HG02571 (cell line): ENCODE results near the gene SNX15.

Source experiments
- ATAC-seq: cut with Tn5 transposase; IDR thresholded peaks from one replicate; pipeline ENCODE4 v1.9.1; 2021; ENCODE audit warnings: mild to moderate bottlenecking, moderate library complexity; ENCODE audit not compliant: unreplicated experiment

Gene SNX15

GRCh38 chr11:65055538-65055937 lies 28.3 kb downstream of the SNX15 start:
- no peak for ATAC-seq

DNA sequence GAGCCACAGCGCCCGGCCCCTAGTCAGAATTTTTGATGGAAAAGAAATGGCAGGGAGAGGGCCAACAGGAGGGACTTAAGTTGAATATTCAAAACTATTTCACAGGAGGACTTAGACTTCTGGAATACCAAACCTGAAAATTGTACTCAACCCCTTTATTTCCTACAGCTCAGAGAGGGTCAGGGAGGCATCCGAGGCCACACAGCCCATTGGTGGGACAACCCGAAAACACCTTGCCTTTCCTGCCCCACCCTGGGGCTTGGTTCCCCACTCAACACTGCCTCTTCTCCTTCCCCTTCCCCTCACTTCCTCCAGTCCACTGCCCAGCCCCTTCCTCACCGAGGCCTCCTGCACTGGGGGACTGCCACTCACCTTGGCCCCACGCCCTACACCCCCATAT lies 29.8 kb downstream of the SNX15 start:
- no peak for ATAC-seq

- ATAC-seq = no peak
Measured at GRCh38 chr11:65057526-65057925, 30.3 kb downstream of the SNX15 start.

DNA sequence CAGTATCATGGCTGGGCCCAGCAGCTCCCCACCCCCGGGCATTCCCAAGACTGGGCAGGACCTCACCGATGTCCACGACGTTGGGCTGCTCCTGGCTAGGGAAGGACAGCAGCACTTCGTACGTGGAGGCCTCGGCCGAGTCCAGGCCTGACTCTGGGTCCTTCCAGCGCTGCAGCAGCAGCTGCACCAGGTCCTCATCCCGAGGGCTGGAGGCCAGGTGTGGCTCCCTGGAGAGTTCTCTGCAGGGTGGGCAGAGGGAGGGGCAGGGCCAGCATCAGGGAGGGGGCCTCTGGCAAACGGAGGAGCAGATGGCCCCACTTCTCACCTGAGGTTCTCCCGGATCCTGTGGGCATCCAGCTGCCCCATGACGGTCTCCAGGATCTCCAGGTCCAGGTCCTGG lies 30.8 kb downstream of the SNX15 start:
- no peak for ATAC-seq

- no peak for ATAC-seq
Measured at GRCh38 chr11:65058419-65059054, 31.3 kb downstream of the SNX15 start, which contains the start of gene NAALADL1. NAALADL1 (minus strand) TSS chr11:65058553; CDS start chr11:65058521, 32 bp downstream.

DNA sequence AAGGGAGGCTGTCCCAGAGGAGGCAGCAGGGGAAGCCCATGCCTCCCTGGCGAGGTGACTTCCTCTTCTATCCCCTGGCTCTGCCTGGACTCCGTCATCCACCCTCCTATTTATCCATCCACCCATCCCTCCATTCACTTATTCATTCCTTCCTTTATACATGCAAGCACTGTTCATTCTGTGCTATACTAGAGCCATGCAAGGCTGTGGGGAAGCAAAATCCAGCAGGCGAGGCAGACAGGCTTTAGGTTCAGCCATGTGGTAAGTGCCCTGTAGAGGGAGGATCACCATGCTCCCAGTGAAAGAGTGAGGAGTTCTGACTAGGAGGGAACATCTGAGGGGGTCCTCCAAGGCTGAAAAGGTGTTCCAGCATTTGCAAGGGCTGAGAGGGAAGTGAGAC lies 32.3 kb downstream of the SNX15 start:
- no peak for ATAC-seq

DNA sequence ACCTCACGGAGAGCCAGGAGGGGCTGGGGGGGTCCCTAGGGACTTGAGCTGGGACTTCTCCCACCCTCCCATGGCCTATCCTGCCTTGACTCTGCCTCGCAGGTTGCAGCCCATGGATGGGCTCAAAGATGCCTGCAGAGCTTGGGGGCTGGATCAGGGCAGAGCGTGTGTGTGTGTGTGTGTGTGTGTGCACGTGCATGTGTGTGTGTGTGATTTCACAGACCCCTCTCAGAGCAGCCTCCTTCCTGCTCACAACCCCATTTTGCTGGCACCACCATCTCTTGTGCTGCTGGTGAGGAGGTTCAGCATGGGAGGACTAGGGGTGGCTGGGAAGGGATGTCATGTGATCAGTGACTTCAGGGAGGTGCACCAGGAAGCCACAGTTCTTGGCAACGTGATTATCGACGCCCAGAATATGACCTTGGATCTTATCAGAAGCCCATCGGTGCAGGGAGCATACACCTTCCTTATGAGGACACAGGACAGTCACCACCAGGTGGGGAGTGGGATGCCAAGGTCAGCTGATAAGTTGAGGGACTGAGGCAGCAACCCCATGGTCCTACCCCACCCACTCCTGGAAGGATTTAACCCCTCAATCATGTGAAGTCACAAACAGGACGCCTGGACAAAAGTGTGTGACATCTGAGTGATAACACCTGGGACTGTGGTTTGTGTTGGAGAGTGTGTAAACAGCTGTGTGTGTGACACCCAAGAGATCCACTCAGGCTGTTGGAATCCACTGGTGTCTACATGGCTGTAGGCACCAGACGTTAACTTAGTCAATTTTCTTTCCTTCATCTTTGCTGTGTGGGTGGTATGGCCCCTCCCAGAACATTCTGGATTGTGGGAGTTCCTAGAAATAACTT lies 33.0 kb downstream of the SNX15 start:
- no peak for ATAC-seq

- no peak for ATAC-seq
Measured at GRCh38 chr11:65060913-65061408, 33.7 kb downstream of the SNX15 start.

- no peak for ATAC-seq
Measured at GRCh38 chr11:65063532-65063931, 36.3 kb downstream of the SNX15 start.

DNA sequence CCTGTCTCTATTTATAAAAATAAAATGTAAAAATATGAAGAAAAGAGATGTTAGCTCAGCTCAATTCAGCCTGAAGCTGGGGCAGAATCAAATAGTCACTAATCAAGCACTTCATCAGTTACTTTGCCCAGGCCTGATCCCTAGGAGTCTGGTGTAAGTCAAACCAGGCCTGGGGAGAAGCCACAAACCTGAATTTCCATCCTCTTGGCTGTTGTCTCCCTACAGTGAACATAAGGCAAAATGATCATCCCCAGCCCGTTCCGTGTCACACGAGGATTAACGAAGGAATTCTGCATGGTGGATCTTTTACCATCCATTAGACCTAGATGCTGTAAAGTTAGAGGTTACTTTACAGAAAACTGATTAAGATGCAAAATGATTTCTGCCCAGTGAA lies 37.6 kb downstream of the SNX15 start:
- no peak for ATAC-seq

GRCh38 chr11:65065851-65066250 lies 38.6 kb downstream of the SNX15 start:
- no peak for ATAC-seq

GRCh38 chr11:65066315-65066714 lies 39.1 kb downstream of the SNX15 start:
- ATAC-seq = no peak

DNA sequence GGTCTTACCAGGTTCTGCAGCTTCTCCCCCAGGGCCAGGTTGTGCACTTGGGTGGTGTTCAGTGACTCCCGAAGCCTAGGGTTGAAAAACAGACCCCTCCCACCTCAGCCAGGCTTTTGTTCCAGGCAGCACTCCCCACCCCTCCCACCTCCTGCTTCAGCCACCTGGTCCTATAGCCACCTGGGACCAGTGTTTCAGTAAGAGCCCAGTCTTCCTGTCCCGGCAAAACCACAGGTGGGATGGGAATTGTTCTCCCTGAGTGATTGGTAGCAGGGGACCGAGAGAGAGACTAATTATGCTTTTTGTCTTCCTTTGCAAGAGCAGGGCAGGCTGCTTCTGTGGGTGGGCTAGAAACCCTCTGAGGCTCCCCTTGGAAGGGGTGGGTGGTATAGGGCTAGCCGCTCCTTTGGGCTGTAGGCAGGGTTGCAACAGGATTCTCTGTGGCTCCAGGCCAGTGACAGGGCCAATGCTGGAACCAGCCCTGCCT lies 39.6 kb downstream of the SNX15 start:
- no peak for ATAC-seq

DNA sequence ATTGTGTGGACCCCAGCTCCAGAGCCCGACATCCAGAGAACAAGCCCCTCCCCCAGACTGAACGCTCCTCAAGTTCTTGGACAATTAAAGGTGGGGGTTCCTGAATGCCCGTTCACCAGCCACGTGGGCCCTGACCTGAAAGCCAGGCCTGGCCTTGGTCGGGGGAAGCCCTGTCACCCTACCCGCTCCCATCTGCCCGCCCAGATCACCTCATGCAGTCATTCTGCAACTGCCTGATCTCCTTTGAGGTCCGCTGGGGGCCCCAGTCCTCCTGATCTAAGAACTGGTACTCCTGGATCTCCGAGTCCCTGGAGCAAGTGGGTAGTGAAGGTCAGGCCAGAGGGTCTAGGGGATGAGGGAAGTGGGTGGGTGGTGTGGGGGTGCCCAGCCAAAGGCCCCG lies 40.2 kb downstream of the SNX15 start:
- ATAC-seq = no peak

DNA sequence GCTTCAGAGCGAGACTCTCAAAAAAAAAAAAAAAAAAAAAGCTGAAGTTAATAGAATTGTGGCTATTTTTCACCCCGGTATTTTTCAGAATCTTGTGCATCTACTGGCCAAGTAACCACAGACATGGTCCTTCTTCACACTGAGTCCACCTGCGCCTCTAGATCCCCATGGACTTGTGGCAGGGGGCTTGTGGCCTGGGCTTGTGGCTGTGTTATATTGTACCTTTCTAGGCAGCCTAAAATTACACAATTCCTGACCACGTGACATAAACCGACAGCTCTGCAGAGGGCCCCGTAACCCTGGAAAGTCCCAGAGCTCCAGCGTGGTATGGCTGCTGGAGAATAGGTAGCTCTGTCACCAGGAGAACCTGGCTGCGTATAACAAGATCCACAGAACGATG lies 42.0 kb downstream of the SNX15 start:
- ATAC-seq = no peak

- no peak for ATAC-seq
Measured at GRCh38 chr11:65071907-65072630, 44.8 kb downstream of the SNX15 start.

- ATAC-seq = no peak
Measured at GRCh38 chr11:65072631-65072966, 45.4 kb downstream of the SNX15 start.

GRCh38 chr11:65077451-65077850 lies 50.2 kb downstream of the SNX15 start:
- ATAC-seq = no peak

- no peak for ATAC-seq
Measured at GRCh38 chr11:65078151-65078550, 50.9 kb downstream of the SNX15 start.

- no peak for ATAC-seq
Measured at GRCh38 chr11:65078786-65079342, 51.6 kb downstream of the SNX15 start.
